ENCODE data around the gene VAV3. TPM values are rescaled to one million over a fixed set of nuclear protein-coding genes. Genes with fewer than 3 reads are reported as not detected.

VAV3 gene
- polyA plus RNA-seq, 1 of the 3 experiments (the other 2 are of a cell fraction): not detected

DNA sequence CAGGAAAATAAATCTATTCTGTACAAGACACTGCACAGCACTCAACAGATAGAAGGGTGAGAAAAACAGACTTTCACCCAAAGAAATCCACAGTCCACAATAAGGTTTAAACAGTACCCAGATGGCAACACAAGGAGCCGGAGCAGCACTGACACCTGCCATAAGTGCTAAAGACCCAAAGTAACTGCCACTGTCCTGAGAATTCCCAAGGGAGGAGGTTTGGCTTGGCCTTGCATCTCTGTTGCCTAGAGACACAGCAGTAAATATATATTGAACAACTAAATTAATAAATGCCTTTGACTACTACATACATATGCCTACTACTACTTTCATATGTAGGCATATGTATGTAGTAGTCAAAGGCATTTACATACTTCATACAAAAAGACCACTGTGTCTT, 68.0 kb downstream of the VAV3 start:
- H3K79me2 ChIP-seq (ENCODE audit: insufficient read depth): no peaks in the 10 kb centered on the region
- no peak overlapping the region for H3K9ac ChIP-seq
- no peak for TF ChIP-seq EP300 (IDR thresholded peaks at IDR 0.05; ENCODE audit: borderline replicate concordance in 1 of 2, low read depth in 1 of 2, low read length in 1 of 2)
- TF ChIP-seq JUND (IDR thresholded peaks at IDR 0.05): no peak
- TF ChIP-seq MXI1 (IDR thresholded peaks at IDR 0.05; ENCODE audit: low read depth, low read length): no peak
- no peak for TF ChIP-seq TAF1 (IDR thresholded peaks at IDR 0.05; ENCODE audit: borderline replicate concordance, low read depth, low read length)
- TF ChIP-seq, protein P1, sequence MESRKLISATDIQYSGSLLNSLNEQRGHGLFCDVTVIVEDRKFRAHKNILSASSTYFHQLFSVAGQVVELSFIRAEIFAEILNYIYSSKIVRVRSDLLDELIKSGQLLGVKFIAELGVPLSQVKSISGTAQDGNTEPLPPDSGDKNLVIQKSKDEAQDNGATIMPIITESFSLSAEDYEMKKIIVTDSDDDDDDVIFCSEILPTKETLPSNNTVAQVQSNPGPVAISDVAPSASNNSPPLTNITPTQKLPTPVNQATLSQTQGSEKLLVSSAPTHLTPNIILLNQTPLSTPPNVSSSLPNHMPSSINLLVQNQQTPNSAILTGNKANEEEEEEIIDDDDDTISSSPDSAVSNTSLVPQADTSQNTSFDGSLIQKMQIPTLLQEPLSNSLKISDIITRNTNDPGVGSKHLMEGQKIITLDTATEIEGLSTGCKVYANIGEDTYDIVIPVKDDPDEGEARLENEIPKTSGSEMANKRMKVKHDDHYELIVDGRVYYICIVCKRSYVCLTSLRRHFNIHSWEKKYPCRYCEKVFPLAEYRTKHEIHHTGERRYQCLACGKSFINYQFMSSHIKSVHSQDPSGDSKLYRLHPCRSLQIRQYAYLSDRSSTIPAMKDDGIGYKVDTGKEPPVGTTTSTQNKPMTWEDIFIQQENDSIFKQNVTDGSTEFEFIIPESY (IDR thresholded peaks at IDR 0.05; ENCODE audit: borderline replicate concordance, low read depth): no peak
- no peak for TF ChIP-seq FOXM1 (IDR thresholded peaks at IDR 0.05; ENCODE audit: low read depth)
- no peak for TF ChIP-seq EZH2phosphoT487 (IDR thresholded peaks at IDR 0.05; ENCODE audit: borderline replicate concordance, low read depth)
- H3F3A ChIP-seq (replicated peaks; ENCODE audit: insufficient read depth): no peaks in the 10 kb centered on the region
- no peak overlapping the region for H3K4me3 ChIP-seq (ENCODE audit: low read depth in 2 of 2, low read length in 1 of 2)
- DNase-seq: no peak
- peaks cover 0 to 2% of the 10 kb centered on the region in 2 experiments; a peak in 1 of 4 replicates for H3K4me1 ChIP-seq (ENCODE audit: control insufficient read depth in 1 of 2, insufficient read depth in 2 of 2, low read depth in 1 of 2, low read length in 1 of 2)
- H3K9me2 ChIP-seq: no peaks in the 10 kb centered on the region
- no peak overlapping the region for H3K27ac ChIP-seq (ENCODE audit: low read depth in 2 of 2, low read length in 1 of 2)
- 45% methylated on average over 1 of the region's 1 CpG for WGBS (ENCODE audit: low lambda C conversion rate)
- ChIA-PET POLR2A (no interaction called here), CTCF (no interaction called here)
- H4K20me1 ChIP-seq (ENCODE audit: insufficient read depth): no peaks in the 10 kb centered on the region
- H2AFZ ChIP-seq (ENCODE audit: low read depth): no peak overlapping the region
- no peaks in the 10 kb centered on the region for H3K36me3 ChIP-seq (replicated peaks in 1 of 2; ENCODE audit: control insufficient read depth in 1 of 2, insufficient read depth in 2 of 2, low read length in 1 of 2)
- no peak overlapping the region for H3K4me2 ChIP-seq
- H3K9me3 ChIP-seq: no peaks in the 10 kb centered on the region
- H3K27me3 ChIP-seq (ENCODE audit: insufficient read depth): no peaks in the 10 kb centered on the region

DNA sequence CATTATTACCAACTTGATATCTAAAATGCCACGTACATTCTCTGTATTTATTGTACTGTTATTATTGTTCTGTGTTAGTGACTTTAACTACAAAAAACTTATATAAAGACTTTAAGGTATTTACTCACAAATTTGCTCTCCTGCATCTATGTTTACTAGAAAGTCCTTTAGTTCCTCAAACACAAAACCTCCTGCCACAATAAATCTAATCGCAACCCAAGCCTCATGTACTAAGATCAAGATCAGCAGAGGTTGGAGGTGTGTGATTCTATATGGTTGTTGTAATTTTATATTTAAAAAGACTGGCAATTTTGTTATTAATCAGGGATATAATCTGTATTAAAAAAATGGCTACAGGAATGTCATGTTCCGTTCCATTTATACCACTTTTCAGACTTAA, 68.6 kb downstream of the VAV3 start:
- DNase-seq: no peak
- H3K4me3 ChIP-seq (ENCODE audit: low read depth in 2 of 2, low read length in 1 of 2): no peak overlapping the region
- ChIA-PET POLR2A (no interaction called here), CTCF (interaction anchor here (1.0 kb wide), 1 partner anchor 228 kb away, joined by 3 read pairs; no protein-coding TSS in a partner anchor)
- H3K9me2 ChIP-seq: no peaks in the 10 kb centered on the region
- 57% methylated on average over 3 of the region's 3 CpGs for WGBS (ENCODE audit: low lambda C conversion rate)
- no peak overlapping the region for H3K9ac ChIP-seq
- no peaks in the 10 kb centered on the region for H3K27me3 ChIP-seq (ENCODE audit: insufficient read depth)
- no peaks in the 10 kb centered on the region for H4K20me1 ChIP-seq (ENCODE audit: insufficient read depth)
- H3K4me2 ChIP-seq: no peak overlapping the region
- no peak overlapping the region for H3K27ac ChIP-seq (ENCODE audit: low read depth in 2 of 2, low read length in 1 of 2)
- no peaks in the 10 kb centered on the region for H3K9me3 ChIP-seq
- H3K4me1 ChIP-seq (ENCODE audit: control insufficient read depth in 1 of 2, insufficient read depth in 2 of 2, low read depth in 1 of 2, low read length in 1 of 2): peaks cover 0 to 2% of the 10 kb centered on the region in 2 experiments; a peak in 1 of 4 replicates
- H3K36me3 ChIP-seq (replicated peaks in 1 of 2; ENCODE audit: control insufficient read depth in 1 of 2, insufficient read depth in 2 of 2, low read length in 1 of 2): no peaks in the 10 kb centered on the region
- H3F3A ChIP-seq (replicated peaks; ENCODE audit: insufficient read depth): no peaks in the 10 kb centered on the region
- H3K79me2 ChIP-seq (ENCODE audit: insufficient read depth): no peaks in the 10 kb centered on the region
- no peak for TF ChIP-seq ELF1 (IDR thresholded peaks at IDR 0.05)
- TF ChIP-seq MEF2A (IDR thresholded peaks at IDR 0.05; ENCODE audit: borderline replicate concordance, low read depth): no peak
- TF ChIP-seq, protein P2, sequence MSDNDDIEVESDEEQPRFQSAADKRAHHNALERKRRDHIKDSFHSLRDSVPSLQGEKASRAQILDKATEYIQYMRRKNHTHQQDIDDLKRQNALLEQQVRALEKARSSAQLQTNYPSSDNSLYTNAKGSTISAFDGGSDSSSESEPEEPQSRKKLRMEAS (IDR thresholded peaks at IDR 0.05; ENCODE audit: low read depth): no peak
- no peak for TF ChIP-seq MXI1 (IDR thresholded peaks at IDR 0.05; ENCODE audit: low read depth, low read length)
- TF ChIP-seq RCOR1 (IDR thresholded peaks at IDR 0.05; ENCODE audit: low read length): no peak
- TF ChIP-seq RXRA (IDR thresholded peaks at IDR 0.05; ENCODE audit: borderline replicate concordance, low read depth): no peak
- TF ChIP-seq GABPA (IDR thresholded peaks at IDR 0.05; ENCODE audit: low read depth): no peak
- TF ChIP-seq YY1 (IDR thresholded peaks at IDR 0.05; ENCODE audit: low read depth): no peak
- TF ChIP-seq, protein P3, sequence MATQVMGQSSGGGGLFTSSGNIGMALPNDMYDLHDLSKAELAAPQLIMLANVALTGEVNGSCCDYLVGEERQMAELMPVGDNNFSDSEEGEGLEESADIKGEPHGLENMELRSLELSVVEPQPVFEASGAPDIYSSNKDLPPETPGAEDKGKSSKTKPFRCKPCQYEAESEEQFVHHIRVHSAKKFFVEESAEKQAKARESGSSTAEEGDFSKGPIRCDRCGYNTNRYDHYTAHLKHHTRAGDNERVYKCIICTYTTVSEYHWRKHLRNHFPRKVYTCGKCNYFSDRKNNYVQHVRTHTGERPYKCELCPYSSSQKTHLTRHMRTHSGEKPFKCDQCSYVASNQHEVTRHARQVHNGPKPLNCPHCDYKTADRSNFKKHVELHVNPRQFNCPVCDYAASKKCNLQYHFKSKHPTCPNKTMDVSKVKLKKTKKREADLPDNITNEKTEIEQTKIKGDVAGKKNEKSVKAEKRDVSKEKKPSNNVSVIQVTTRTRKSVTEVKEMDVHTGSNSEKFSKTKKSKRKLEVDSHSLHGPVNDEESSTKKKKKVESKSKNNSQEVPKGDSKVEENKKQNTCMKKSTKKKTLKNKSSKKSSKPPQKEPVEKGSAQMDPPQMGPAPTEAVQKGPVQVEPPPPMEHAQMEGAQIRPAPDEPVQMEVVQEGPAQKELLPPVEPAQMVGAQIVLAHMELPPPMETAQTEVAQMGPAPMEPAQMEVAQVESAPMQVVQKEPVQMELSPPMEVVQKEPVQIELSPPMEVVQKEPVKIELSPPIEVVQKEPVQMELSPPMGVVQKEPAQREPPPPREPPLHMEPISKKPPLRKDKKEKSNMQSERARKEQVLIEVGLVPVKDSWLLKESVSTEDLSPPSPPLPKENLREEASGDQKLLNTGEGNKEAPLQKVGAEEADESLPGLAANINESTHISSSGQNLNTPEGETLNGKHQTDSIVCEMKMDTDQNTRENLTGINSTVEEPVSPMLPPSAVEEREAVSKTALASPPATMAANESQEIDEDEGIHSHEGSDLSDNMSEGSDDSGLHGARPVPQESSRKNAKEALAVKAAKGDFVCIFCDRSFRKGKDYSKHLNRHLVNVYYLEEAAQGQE (IDR thresholded peaks at IDR 0.05; ENCODE audit: low read depth, low read length): no peak
- no peak for TF ChIP-seq SMC3 (IDR thresholded peaks at IDR 0.05; ENCODE audit: low read depth, low read length)
- TF ChIP-seq CHD2 (IDR thresholded peaks at IDR 0.05; ENCODE audit: low read length, partially characterized antibody): no peak
- no peak overlapping the region for H2AFZ ChIP-seq (ENCODE audit: low read depth)
